HepG2 (cell line): ENCODE data around the gene TMEM198. TPM values are rescaled to one million over a fixed set of nuclear protein-coding genes. Genes with fewer than 3 reads are reported as not detected.

Experiments used
- BRCA1 ChIP-seq: sonication (generic); formaldehyde crosslinking; IDR thresholded peaks from 2 replicates; pipeline ENCODE4 v1.4.0; 2020; ENCODE audit warnings: missing genetic modification reagents
- CEBPZ ChIP-seq: IDR thresholded peaks from 2 replicates; pipeline ENCODE4 v1.6.1; 2012; ENCODE audit warnings: low read length, improper control_type of control experiment
- CREBL2 ChIP-seq: sonication (generic); formaldehyde crosslinking; IDR thresholded peaks from 2 replicates; pipeline ENCODE4 v1.8.1; 2023; ENCODE audit warnings: missing genetic modification reagents, mild to moderate bottlenecking, borderline replicate concordance
- EEA1 ChIP-seq: sonication (generic); formaldehyde crosslinking; IDR thresholded peaks from 2 replicates; pipeline ENCODE4 v1.5.1; 2020; ENCODE audit warnings: mild to moderate bottlenecking, missing genetic modification reagents, borderline replicate concordance
- FOXK2 ChIP-seq: fragments of 450-650 bp; IDR thresholded peaks from 2 replicates; pipeline ENCODE4 v1.6.1; 2016
- IRX3 ChIP-seq: sonication (generic); formaldehyde crosslinking; IDR thresholded peaks from 2 replicates; pipeline ENCODE4 v1.8.1; 2023; ENCODE audit warnings: mild to moderate bottlenecking, low read depth, missing genetic modification reagents, borderline replicate concordance
- KLF16 ChIP-seq, 2 experiments: sonication (generic) in 1 of 2; formaldehyde crosslinking in 1 of 2; IDR thresholded peaks; 2 replicates each; pipeline versions ENCODE4 v1.6.1 to v1.8.0; 2016 to 2023; ENCODE audit warnings: missing genetic modification reagents in 2 of 2, missing compliant biosample characterization in 1 of 2
- LRRFIP1 ChIP-seq: sonication (generic); formaldehyde crosslinking; conservative IDR thresholded peaks from 2 replicates; pipeline ENCODE4 v1.4.0; 2020; ENCODE audit warnings: missing genetic modification reagents
- POLR2AphosphoS2 ChIP-seq: IDR thresholded peaks from 2 replicates; pipeline ENCODE4 v1.6.1; 2011; ENCODE audit warnings: low read depth, low read length, improper control_type of control experiment
- PRDM4 ChIP-seq: sonication (generic); formaldehyde crosslinking; IDR thresholded peaks from 2 replicates; pipeline ENCODE4 v1.9.0; 2021; ENCODE audit warnings: missing genetic modification reagents, borderline replicate concordance
- SUZ12 ChIP-seq: fragments of 150-350 bp; IDR thresholded peaks from 2 replicates; pipeline ENCODE4 v1.6.1; 2014; ENCODE audit warnings: low read depth, low read length
- TIGD3 ChIP-seq: sonication (generic); formaldehyde crosslinking; IDR thresholded peaks from 2 replicates; pipeline ENCODE4 v1.5.1; 2020; ENCODE audit warnings: mild to moderate bottlenecking, missing genetic modification reagents, borderline replicate concordance
- ZFP36L2 ChIP-seq: sonication (generic); formaldehyde crosslinking; IDR thresholded peaks from 2 replicates; pipeline ENCODE4 v1.4.0; 2020; ENCODE audit warnings: missing genetic modification reagents
- ZNF143 ChIP-seq: sonication (generic); formaldehyde crosslinking; IDR thresholded peaks from 2 replicates; pipeline ENCODE4 v1.4.0; 2020; ENCODE audit warnings: missing genetic modification reagents
- ZNF224 ChIP-seq: sonication (generic); formaldehyde crosslinking; IDR thresholded peaks from 2 replicates; pipeline ENCODE4 v1.5.0; 2020; ENCODE audit warnings: mild to moderate bottlenecking, missing genetic modification reagents
- ZNF451 ChIP-seq: sonication (generic); formaldehyde crosslinking; IDR thresholded peaks from 2 replicates; pipeline ENCODE4 v1.5.0; 2020; ENCODE audit warnings: mild to moderate bottlenecking, missing genetic modification reagents
- ZNF460 ChIP-seq: sonication (generic); formaldehyde crosslinking; IDR thresholded peaks from 2 replicates; pipeline ENCODE4 v1.5.1; 2020; ENCODE audit warnings: missing genetic modification reagents, mild to moderate bottlenecking, borderline replicate concordance
- ZNF567 ChIP-seq: sonication (generic); formaldehyde crosslinking; IDR thresholded peaks from 2 replicates; pipeline ENCODE4 v1.8.1; 2023; ENCODE audit warnings: mild to moderate bottlenecking, missing genetic modification reagents, borderline replicate concordance
- ZNF615 ChIP-seq: sonication (generic); formaldehyde crosslinking; IDR thresholded peaks from 2 replicates; pipeline ENCODE4 v1.5.0; 2020; ENCODE audit warnings: mild to moderate bottlenecking, missing genetic modification reagents, borderline replicate concordance
- polyA plus RNA-seq, 8 experiments: library from polyadenylated mRNA; depleted of rRNA in 3 of 8; stranded (reverse) in 7 of 8; unstranded in 1 of 8; fragments of >200 nt; fragmentation: Illumina TruSeq in 4 of 8; extraction: Trizol in 4 of 8; gene quantifications; 2 replicates each; pipeline versions ENCODE4 v1.2.1 to v1.2.3, GENCODE V29; 2011 to 2016; ENCODE audit warnings: low read depth in 4 of 8, missing spikeins in 1 of 8, mixed read lengths in 1 of 8; ENCODE audit not compliant: insufficient read depth in 1 of 8
- total RNA-seq, 5 experiments: library from RNA; depleted of rRNA; stranded (reverse); fragments of >200 nt; fragmentation: Illumina TruSeq; extraction: Trizol; gene quantifications; 2 replicates each; pipeline ENCODE4 v1.2.3, GENCODE V29; 2016; ENCODE audit warnings: low read depth in 1 of 5

Gene TMEM198
- total and polyA plus RNA-seq, 2 of the 13 experiments (the other 11 are each of a cell fraction or from before 2014, with no cell fraction given): 17.3 to 23.5 TPM

- TF ChIP-seq CEBPZ (no peak), ZNF567 (CRISPR knock-in tag) (no peak), BRCA1 (CRISPR knock-in tag) (no peak), CREBL2 (CRISPR knock-in tag) (peak; percentile 49; the same call in 1 of the 2 replicates), TIGD3 (0 out of 2 replicates have a peak, but pooled peaks have one; percentile 17), ZNF451 (no peak), IRX3 (CRISPR knock-in tag) (no peak), EEA1 (CRISPR knock-in tag) (peak; percentile 78; the same call in 1 of the 2 replicates), ZNF615 (CRISPR knock-in tag) (0 out of 2 replicates have a peak, but pooled peaks have one; percentile 31), ZNF143 (CRISPR knock-in tag) (no peak), LRRFIP1 (CRISPR knock-in tag) (0 out of 2 replicates have a peak, but pooled peaks have one; percentile 81), KLF16 (CRISPR knock-in tag; IDR thresholded peaks at IDR 0.05) (peak in 1 of 2 experiments; percentile 70; a peak in 2 of 4 replicates), ZFP36L2 (CRISPR knock-in tag) (peak; percentile 54; the same call in 1 of the 2 replicates), ZNF460 (no peak), FOXK2 (peak; percentile 95), ZNF224 (CRISPR knock-in tag) (no peak; the same call in 1 of the 2 replicates), PRDM4 (CRISPR knock-in tag) (peak; percentile 58; the same call in 1 of the 2 replicates), SUZ12 (no peak), POLR2AphosphoS2 (no peak)
Measured at GRCh38 chr2:219597552-219598307, 53.9 kb downstream of the TMEM198 start, which contains the start of gene STK11IP (continued).
